Activated CD4-positive, CD25-positive, alpha-beta regulatory T cell treated with anti-CD3 and anti-CD28 coated beads, Interleukin-2, amount 50 U/mL, for 16 hours (primary cell): Measurements from ENCODE around the gene AMIGO2.
"Not testable (repeated sequence)": the region's sequence is repeated elsewhere in the genome, so short reads cannot be mapped to it uniquely, and the experiment has no call there.

ENCODE experiments used
- DNase-seq: peaks from one replicate; pipeline ENCODE4 v3.0.0-alpha.2; 2020; ENCODE audit warnings: low read depth, low spot score

AMIGO2 gene, protein sequence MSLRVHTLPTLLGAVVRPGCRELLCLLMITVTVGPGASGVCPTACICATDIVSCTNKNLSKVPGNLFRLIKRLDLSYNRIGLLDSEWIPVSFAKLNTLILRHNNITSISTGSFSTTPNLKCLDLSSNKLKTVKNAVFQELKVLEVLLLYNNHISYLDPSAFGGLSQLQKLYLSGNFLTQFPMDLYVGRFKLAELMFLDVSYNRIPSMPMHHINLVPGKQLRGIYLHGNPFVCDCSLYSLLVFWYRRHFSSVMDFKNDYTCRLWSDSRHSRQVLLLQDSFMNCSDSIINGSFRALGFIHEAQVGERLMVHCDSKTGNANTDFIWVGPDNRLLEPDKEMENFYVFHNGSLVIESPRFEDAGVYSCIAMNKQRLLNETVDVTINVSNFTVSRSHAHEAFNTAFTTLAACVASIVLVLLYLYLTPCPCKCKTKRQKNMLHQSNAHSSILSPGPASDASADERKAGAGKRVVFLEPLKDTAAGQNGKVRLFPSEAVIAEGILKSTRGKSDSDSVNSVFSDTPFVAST

GRCh38 chr12:47079468-47079980 is at the start of gene AMIGO2, which contains the start of gene PCED1B:
Gene AMIGO2, minus strand, starts transcription at chr12:47079959. Its CDS starts 957 bp downstream, at chr12:47079002.
Gene PCED1B, plus strand, starts transcription at chr12:47079621. Its CDS starts 155,443 bp downstream, at chr12:47235064.
- no peak for DNase-seq

DNA sequence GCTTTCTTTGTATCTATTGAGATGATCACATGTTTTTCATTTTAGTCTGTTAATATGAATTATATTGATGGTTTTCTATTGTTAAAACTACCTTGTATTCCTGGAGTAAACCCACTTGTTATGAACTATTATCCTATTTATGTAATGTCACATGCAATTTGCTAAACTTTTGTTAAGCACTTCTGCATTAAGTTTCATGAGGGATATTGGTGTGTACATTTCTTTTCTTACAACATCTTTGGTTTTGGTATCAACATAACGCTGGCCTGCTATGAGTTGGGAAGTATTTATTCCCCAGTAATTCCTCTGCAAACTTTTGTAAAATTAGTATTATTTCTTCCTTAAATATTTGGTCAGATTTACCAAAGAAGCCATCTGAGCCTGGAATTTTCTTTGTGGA is 46.5 kb upstream of the AMIGO2 start:
- no peak for DNase-seq

GRCh38 chr12:47124451-47124850 is 44.7 kb upstream of the AMIGO2 start:
- no peak for DNase-seq

GRCh38 chr12:47123730-47124129 is 44.0 kb upstream of the AMIGO2 start:
- DNase-seq = no peak

- no peak for DNase-seq
Measured at GRCh38 chr12:47122602-47123001, 42.8 kb upstream of the AMIGO2 start.

DNA sequence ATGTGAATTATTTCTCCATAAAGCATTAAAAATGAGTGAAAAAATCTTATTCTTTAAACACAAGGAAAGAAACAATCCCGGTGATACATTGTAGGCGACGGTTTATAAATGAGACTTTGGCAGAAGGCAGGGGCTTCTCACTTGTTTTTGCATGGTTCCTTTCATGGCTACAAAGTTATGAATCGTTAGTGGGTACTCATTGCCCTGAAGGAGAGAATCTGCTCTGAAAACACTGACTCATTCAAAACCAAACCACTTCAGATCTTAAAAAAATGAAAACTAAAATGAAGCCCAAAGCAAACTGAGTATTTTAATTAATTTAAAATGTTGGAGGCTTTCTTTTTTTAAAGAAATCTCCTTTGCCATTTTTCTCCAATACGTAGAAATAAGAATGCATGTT is 41.4 kb upstream of the AMIGO2 start:
- DNase-seq = no peak

DNA sequence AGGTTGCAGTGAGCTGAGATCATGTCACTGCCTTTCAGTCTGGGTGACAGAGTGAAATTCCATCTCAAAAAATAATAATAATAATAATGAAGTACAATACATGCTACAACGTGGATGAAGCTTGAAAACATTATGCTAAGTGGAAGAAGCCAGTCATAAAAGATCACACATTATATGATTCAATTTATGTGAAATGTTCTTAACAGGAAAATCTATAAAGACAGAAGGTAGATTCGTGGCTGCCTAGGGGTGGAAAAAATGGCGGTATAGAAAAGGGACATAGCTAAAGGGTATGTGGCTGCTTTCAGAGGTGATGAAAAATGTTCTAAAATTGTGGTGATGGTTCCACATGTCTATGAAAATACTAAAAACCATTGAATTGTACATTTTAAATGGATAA is 41.0 kb upstream of the AMIGO2 start:
- DNase-seq = no peak

DNA sequence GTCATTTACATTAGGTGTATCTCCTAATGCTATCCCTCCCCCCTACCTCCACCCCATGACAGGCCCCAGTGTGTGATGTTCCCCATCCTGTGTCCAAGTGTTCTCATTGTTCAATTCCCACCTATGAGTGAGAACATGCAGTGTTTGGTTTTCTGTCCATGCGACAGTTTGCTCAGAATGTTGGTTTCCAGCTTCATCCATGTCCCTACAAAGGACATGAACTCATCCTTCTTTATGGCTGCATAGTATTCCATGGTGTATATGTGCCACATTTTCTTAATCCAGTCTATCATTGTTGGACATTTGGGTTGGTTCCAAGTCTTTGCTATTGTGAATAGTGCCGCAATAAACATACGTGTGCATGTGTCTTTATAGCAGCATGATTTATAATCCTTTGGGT is 37.5 kb upstream of the AMIGO2 start:
- DNase-seq = not testable (repeated sequence)

- no peak for DNase-seq
Measured at GRCh38 chr12:47114481-47114892, 34.7 kb upstream of the AMIGO2 start.

DNA sequence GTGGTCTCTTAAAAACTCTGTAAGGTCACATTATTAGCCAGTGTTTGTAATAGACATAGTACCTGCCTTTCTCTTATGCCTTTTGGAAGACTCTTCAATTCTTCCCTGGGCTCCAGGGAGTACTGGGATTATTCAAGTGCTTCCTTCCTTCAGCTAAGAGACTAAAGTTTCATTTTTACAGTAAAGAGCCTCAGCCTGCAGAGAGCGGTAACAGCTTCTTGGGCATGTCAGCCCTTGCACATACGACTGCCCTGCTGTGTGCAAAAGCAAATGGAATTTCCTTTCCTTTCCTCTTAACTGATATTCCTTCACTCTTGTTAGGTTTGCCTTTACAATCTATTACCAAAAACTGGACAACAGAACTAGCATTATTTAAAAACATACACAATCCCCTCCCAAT is 32.9 kb upstream of the AMIGO2 start:
- DNase-seq = no peak

GRCh38 chr12:47111854-47112253 is 32.1 kb upstream of the AMIGO2 start:
- DNase-seq = no peak

GRCh38 chr12:47111392-47111778 is 31.6 kb upstream of the AMIGO2 start:
- no peak for DNase-seq

GRCh38 chr12:47110718-47111391 is 31.1 kb upstream of the AMIGO2 start:
- no peak for DNase-seq

- DNase-seq = no peak
Measured at GRCh38 chr12:47110011-47110541, 30.3 kb upstream of the AMIGO2 start.

DNA sequence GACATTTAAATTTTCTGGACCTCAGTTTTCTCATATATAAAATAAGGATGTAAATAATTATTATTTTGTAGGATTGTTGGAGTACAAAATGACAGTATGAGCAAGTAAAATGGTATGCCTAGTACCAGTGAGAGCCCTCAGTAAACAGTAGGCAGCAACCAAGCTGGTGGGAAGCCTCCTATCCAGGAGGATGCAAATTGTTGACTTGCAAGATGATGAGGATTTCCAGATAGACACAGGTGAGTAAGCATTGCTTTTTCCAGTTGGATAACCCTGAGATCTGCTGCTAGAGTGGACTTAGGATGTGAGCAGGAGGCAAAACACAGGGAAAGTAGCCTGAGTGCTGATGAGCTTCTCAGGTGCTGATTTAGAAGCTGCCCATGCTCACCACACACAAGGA is 28.2 kb upstream of the AMIGO2 start:
- no peak for DNase-seq

DNA sequence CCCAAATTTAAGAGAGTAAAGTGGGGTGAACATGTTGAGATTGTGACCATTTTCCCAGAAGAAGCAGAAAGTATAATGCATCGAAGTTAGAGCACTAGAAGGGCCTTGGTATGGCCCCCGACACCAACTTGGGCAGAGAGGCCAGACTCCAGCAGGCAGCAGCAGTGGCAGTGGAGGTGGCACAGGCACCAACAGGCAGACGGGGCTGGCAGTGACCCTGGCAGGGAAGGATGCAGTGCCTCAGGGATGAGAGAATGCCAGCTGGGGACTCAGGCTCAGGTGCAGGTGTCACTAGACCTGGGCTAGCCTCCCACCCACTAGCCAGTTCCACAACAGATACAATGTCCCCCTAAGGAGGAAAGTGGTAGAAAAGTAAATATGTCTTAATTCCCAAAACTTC is 27.7 kb upstream of the AMIGO2 start:
- no peak for DNase-seq

- no peak for DNase-seq
Measured at GRCh38 chr12:47105914-47106674, 26.3 kb upstream of the AMIGO2 start.

GRCh38 chr12:47102845-47103651 is 23.3 kb upstream of the AMIGO2 start:
- DNase-seq = no peak

DNA sequence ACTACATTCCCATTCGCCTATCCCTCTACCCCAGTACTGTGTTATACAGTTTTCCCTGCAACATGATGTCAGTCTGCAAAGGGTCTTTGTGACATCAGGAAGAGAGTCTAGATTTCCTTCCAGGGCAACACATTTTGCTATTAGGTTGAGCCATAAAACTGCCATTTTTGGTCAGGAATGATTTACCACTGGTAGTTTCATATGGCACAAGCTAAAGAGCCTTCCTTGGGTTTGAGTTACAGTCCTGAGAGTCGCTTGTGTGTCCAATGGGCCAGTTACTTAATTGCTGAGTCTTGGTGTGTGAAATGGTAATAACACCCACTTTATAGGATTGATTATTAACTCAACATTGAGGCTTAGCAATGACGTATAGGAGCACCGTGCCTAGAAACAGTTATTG is 22.6 kb upstream of the AMIGO2 start:
- no peak for DNase-seq

- DNase-seq = no peak
Measured at GRCh38 chr12:47100160-47100559, 20.4 kb upstream of the AMIGO2 start.

DNA sequence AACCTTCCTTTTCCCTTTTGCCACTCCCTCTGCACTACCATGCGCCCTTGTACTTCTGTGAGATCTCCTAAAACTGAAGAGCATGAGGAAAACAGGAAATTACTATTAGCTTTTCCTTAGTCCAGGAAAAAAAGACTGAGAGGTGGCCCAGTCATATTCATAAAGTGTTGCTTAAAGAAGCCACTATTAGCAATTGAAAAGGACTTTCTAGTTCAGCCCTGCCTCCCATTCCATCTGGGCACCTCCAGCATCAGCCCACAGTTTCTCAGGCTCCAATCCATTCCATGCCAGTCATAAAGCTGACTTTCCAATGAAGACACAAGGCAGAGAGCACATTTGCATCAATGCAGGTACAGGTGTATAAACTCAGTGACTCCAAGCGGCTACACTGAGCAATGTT is 19.9 kb upstream of the AMIGO2 start:
- DNase-seq = no peak
